Measurements from ENCODE around the gene TMED8. TPM values are rescaled to one million over a fixed set of nuclear protein-coding genes. Genes with fewer than 3 reads are reported as not detected.

Gene TMED8
- total RNA-seq, result 10 to 100 TPM in 1 of 4 donors, 1 to 10 TPM in 3; 5.3 to 11.2 (median 7.9) TPM

- under 1% methylated on average over 28 of the region's 69 CpGs for WGBS
- peak; percentile 86 to 88 for DNase-seq (ENCODE audit: low spot score in 2 of 2)
- Histone ChIP-seq H3K27ac (peak within 1 kb of the TSS; percentile 75), H3K36me3 (no peaks in the 10 kb centered on the region), H3K4me3 (peak within 1 kb of the TSS; percentile 67), H3K4me1 (peaks cover 16% of the 10 kb centered on the region), H3K9me3 (no peaks in the 10 kb centered on the region), H3K27me3 (no peaks in the 10 kb centered on the region)
- TF ChIP-seq POLR2AphosphoS5 (IDR thresholded peaks at IDR 0.05) (peak in 1 of 3 donors; percentile 11), CTCF (IDR thresholded peaks at IDR 0.05) (peak in 1 of 2 donors; percentile 31), EP300 (IDR thresholded peaks at IDR 0.05) (no peak), POLR2A (IDR thresholded peaks at IDR 0.05) (peak in 1 of 2 donors; percentile 16)
These were observed at the start of gene TMED8, which contains the start of gene SAMD15 for GRCh38 chr14:77376771-77377501. Gene TMED8 (minus strand): TSS chr14:77377094. CDS start chr14:77377053, 41 bp downstream. Gene SAMD15 (plus strand): TSS chr14:77377379. CDS start chr14:77377419, 40 bp downstream.

- DNase-seq (ENCODE audit: low spot score in 2 of 2), result no peak
- no peak for TF ChIP-seq POLR2A (IDR thresholded peaks at IDR 0.05)
- no peak for TF ChIP-seq EP300 (IDR thresholded peaks at IDR 0.05)
- TF ChIP-seq POLR2AphosphoS5 (IDR thresholded peaks at IDR 0.05), result no peak
- TF ChIP-seq CTCF (IDR thresholded peaks at IDR 0.05), result no peak
- no peak overlapping the region for H3K27ac ChIP-seq
- 100% methylated on average over 3 of the region's 3 CpGs for WGBS
- no peaks in the 10 kb centered on the region for H3K4me1 ChIP-seq
- H3K4me3 ChIP-seq, result no peak overlapping the region
- peaks cover 97% of the 10 kb centered on the region for H3K36me3 ChIP-seq
- H3K27me3 ChIP-seq, result no peaks in the 10 kb centered on the region
- no peaks in the 10 kb centered on the region for H3K9me3 ChIP-seq
These were observed 49.5 kb upstream of the TMED8 start for GRCh38 chr14:77426396-77426795.

GRCh38 chr14:77424862-77425261 lies 48.0 kb upstream of the TMED8 start:
- 94% methylated on average over 3 of the region's 3 CpGs for WGBS
- Histone ChIP-seq H3K27me3 (no peaks in the 10 kb centered on the region), H3K36me3 (peaks cover 81% of the 10 kb centered on the region), H3K9me3 (no peaks in the 10 kb centered on the region), H3K4me3 (no peak overlapping the region), H3K27ac (no peak overlapping the region), H3K4me1 (no peaks in the 10 kb centered on the region)
- TF ChIP-seq POLR2AphosphoS5 (IDR thresholded peaks at IDR 0.05) (no peak), EP300 (IDR thresholded peaks at IDR 0.05) (no peak), POLR2A (IDR thresholded peaks at IDR 0.05) (no peak), CTCF (IDR thresholded peaks at IDR 0.05) (no peak)
- DNase-seq (ENCODE audit: low spot score in 2 of 2), result no peak

- no peaks in the 10 kb centered on the region for H3K27me3 ChIP-seq
- WGBS, result 100% methylated on average over 1 of the region's 1 CpG
- peaks cover under 1% of the 10 kb centered on the region for H3K9me3 ChIP-seq
- H3K36me3 ChIP-seq, result peaks cover 67% of the 10 kb centered on the region
- no peak within 1 kb of the TSS for H3K27ac ChIP-seq
- no peak for DNase-seq (ENCODE audit: low spot score in 2 of 2)
- no peak for TF ChIP-seq EP300 (IDR thresholded peaks at IDR 0.05)
- TF ChIP-seq POLR2A (IDR thresholded peaks at IDR 0.05), result no peak
- no peak for TF ChIP-seq POLR2AphosphoS5 (IDR thresholded peaks at IDR 0.05)
- TF ChIP-seq CTCF (IDR thresholded peaks at IDR 0.05), result no peak
- H3K4me3 ChIP-seq, result no peak within 1 kb of the TSS
- H3K4me1 ChIP-seq, result no peaks in the 10 kb centered on the region
These were observed 46.5 kb upstream of the TMED8 start, which contains the start of gene NOXRED1 for GRCh38 chr14:77423423-77423822. Gene NOXRED1 (minus strand): TSS chr14:77423523. CDS start chr14:77422889, 634 bp downstream.

GRCh38 chr14:77421201-77421600 lies 44.3 kb upstream of the TMED8 start:
- H3K36me3 ChIP-seq, result peaks cover 45% of the 10 kb centered on the region
- no peak overlapping the region for H3K4me3 ChIP-seq
- TF ChIP-seq POLR2A (IDR thresholded peaks at IDR 0.05) (no peak), CTCF (IDR thresholded peaks at IDR 0.05) (no peak), EP300 (IDR thresholded peaks at IDR 0.05) (no peak), POLR2AphosphoS5 (IDR thresholded peaks at IDR 0.05) (no peak)
- H3K27ac ChIP-seq, result no peak overlapping the region
- H3K9me3 ChIP-seq, result peaks cover 5% of the 10 kb centered on the region
- 39% methylated on average over 2 of the region's 2 CpGs for WGBS
- DNase-seq (ENCODE audit: low spot score in 2 of 2), result no peak
- no peaks in the 10 kb centered on the region for H3K27me3 ChIP-seq
- no peaks in the 10 kb centered on the region for H3K4me1 ChIP-seq

Data from suprapubic skin (tissue), 4 donors.